ENCODE data around the gene PXK. TPM values are rescaled to one million over a fixed set of nuclear protein-coding genes. Genes with fewer than 3 reads are reported as not detected.

The PXK gene
- total and polyA plus RNA-seq, 4 donors: 6.0 to 15.9 (median 12.6) TPM

DNA sequence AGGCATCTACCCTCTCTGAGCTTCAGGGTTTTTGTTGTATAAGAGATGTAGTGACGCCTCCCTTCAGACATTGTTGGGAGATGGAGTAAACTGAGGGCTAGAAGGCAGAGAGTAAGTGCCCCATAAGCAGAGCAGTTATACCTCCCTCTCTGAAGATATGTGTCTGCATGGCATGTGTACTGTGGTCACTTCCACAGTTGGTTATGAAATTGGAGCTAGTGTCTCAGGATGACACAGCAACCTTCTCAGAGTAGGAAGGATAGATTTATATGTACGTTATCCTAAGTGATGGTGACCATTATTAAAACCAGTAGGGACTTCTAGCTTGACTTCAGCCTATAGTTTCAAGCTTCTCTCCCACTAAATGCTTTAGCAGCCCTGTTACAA, 17.9 kb downstream of the PXK start:
- Histone ChIP-seq H3K27ac (ENCODE audit: low read depth in 1 of 2, low read length in 2 of 2) (no peak overlapping the region), H3K9ac (ENCODE audit: low read depth in 1 of 2, low read length in 2 of 2) (no peak overlapping the region)

DNA sequence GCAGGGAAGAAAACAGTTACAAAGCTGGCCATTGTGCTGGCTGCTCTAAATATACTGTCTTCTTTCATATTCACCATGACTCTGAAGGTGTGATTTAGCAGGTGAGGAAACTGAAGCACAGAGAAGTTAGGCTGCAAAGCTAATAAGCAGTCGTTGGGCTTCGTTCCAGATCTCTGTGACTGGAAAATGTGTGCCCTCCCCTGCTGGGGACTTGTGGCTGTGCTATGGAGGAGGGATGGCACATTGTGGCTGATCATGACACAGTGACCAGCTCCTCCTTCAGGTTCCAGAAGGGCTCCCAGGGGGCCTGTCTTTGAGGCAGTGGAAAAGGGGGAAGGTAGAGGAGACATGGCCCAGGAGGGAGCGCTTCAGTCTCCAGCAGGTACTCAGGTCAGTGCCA, 19.2 kb downstream of the PXK start:
- Histone ChIP-seq H3K27me3 (ENCODE audit: control insufficient read depth in 4 of 4, insufficient read depth in 4 of 4, low read length in 3 of 4) (no peaks in the 10 kb centered on the region), H3K9me3 (ENCODE audit: control insufficient read depth in 4 of 4, low read length in 3 of 4) (no peaks in the 10 kb centered on the region), H3K36me3 (ENCODE audit: control insufficient read depth in 4 of 4, insufficient read depth in 3 of 4, low read depth in 1 of 4, low read length in 3 of 4) (no peaks in the 10 kb centered on the region), H3K9ac (ENCODE audit: low read depth in 1 of 2, low read length in 2 of 2) (no peak overlapping the region), H3K4me1 (ENCODE audit: control insufficient read depth in 4 of 4, insufficient read depth in 4 of 4, low read length in 3 of 4) (no peaks in the 10 kb centered on the region), H3K27ac (ENCODE audit: low read depth in 1 of 2, low read length in 2 of 2) (no peak overlapping the region), H3K4me3 (ENCODE audit: low read depth in 1 of 3, low read length in 3 of 3) (no peak overlapping the region)
- WGBS: 84% methylated on average over 3 of the region's 3 CpGs
- no peak for DNase-seq (ENCODE audit: low spot score)
- TF ChIP-seq FOXA1 (IDR thresholded peaks at IDR 0.05): no peak
- TF ChIP-seq MAX (IDR thresholded peaks at IDR 0.05): no peak
- no peak for TF ChIP-seq HNF4A (conservative IDR thresholded peaks at IDR 0.05)
- TF ChIP-seq JUND (IDR thresholded peaks at IDR 0.05): no peak
- TF ChIP-seq, protein P1, sequence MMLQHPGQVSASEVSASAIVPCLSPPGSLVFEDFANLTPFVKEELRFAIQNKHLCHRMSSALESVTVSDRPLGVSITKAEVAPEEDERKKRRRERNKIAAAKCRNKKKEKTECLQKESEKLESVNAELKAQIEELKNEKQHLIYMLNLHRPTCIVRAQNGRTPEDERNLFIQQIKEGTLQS (IDR thresholded peaks at IDR 0.05): no peak
- no peak for TF ChIP-seq REST (IDR thresholded peaks at IDR 0.05)
- no peak for TF ChIP-seq FOXA2 (IDR thresholded peaks at IDR 0.05)
- no peak for TF ChIP-seq SP1 (IDR thresholded peaks at IDR 0.05)
- no peak for TF ChIP-seq CTCF (IDR thresholded peaks at IDR 0.05; ENCODE audit: low read depth, low read length, missing input control)
- no peak for TF ChIP-seq RAD21 (IDR thresholded peaks at IDR 0.05)
- no peak for TF ChIP-seq YY1 (IDR thresholded peaks at IDR 0.05)
- TF ChIP-seq TAF1 (conservative IDR thresholded peaks at IDR 0.05): no peak
- TF ChIP-seq EGR1 (IDR thresholded peaks at IDR 0.05; ENCODE audit: low read depth in 2 of 2): no peak
- no peak for TF ChIP-seq RXRA (IDR thresholded peaks at IDR 0.05)
- no peak for TF ChIP-seq NR2F2 (IDR thresholded peaks at IDR 0.05)
- TF ChIP-seq, protein P2, sequence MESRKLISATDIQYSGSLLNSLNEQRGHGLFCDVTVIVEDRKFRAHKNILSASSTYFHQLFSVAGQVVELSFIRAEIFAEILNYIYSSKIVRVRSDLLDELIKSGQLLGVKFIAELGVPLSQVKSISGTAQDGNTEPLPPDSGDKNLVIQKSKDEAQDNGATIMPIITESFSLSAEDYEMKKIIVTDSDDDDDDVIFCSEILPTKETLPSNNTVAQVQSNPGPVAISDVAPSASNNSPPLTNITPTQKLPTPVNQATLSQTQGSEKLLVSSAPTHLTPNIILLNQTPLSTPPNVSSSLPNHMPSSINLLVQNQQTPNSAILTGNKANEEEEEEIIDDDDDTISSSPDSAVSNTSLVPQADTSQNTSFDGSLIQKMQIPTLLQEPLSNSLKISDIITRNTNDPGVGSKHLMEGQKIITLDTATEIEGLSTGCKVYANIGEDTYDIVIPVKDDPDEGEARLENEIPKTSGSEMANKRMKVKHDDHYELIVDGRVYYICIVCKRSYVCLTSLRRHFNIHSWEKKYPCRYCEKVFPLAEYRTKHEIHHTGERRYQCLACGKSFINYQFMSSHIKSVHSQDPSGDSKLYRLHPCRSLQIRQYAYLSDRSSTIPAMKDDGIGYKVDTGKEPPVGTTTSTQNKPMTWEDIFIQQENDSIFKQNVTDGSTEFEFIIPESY (IDR thresholded peaks at IDR 0.05): no peak
- no peak for TF ChIP-seq HNF4G (IDR thresholded peaks at IDR 0.05)

More for the DNA sequence above, 17.9 kb downstream of the PXK start:
- H3K36me3 ChIP-seq (ENCODE audit: control insufficient read depth in 4 of 4, insufficient read depth in 3 of 4, low read depth in 1 of 4, low read length in 3 of 4): no peaks in the 10 kb centered on the region
- no peaks in the 10 kb centered on the region for H3K4me1 ChIP-seq (ENCODE audit: control insufficient read depth in 4 of 4, insufficient read depth in 4 of 4, low read length in 3 of 4)
- H3K4me3 ChIP-seq (ENCODE audit: low read depth in 1 of 3, low read length in 3 of 3): no peak overlapping the region
- H3K27me3 ChIP-seq (ENCODE audit: control insufficient read depth in 4 of 4, insufficient read depth in 4 of 4, low read length in 3 of 4): no peaks in the 10 kb centered on the region
- no peaks in the 10 kb centered on the region for H3K9me3 ChIP-seq (ENCODE audit: control insufficient read depth in 4 of 4, low read length in 3 of 4)
- TF ChIP-seq REST (IDR thresholded peaks at IDR 0.05) (no peak), RAD21 (IDR thresholded peaks at IDR 0.05) (no peak), FOXA2 (IDR thresholded peaks at IDR 0.05) (no peak), YY1 (IDR thresholded peaks at IDR 0.05) (no peak), HNF4G (IDR thresholded peaks at IDR 0.05) (no peak), SP1 (IDR thresholded peaks at IDR 0.05) (no peak)
- 91% methylated on average over 2 of the region's 2 CpGs for whole genome bisulfite sequencing
- DNase-seq (ENCODE audit: low spot score): no peak
